Fibroblast of lung (primary cell): Measurements from ENCODE around the gene VAV2. TPM values are rescaled to one million over a fixed set of nuclear protein-coding genes. Genes with fewer than 3 reads are reported as not detected.

ENCODE experiments used
- DNase-seq, 2 donors: peaks; one replicate each; pipeline versions ENCODE4 v3.0.0 to v3.0.0-alpha.2; 2010; ENCODE audit warnings: low read depth in 2 of 2
- H2AFZ ChIP-seq: 2 replicates; pipeline ENCODE4 v1.5.1; 2012; ENCODE audit warnings: low read length, control low read depth, inconsistent platforms
- H3K27ac ChIP-seq: 2 replicates; pipeline ENCODE4 v1.5.1; 2011; ENCODE audit warnings: low read length, control low read depth; ENCODE audit not compliant: insufficient read depth
- H3K27me3 ChIP-seq: 2 replicates; pipeline ENCODE4 v1.5.1; 2011; ENCODE audit warnings: mild to moderate bottlenecking, low read length; ENCODE audit not compliant: control insufficient read depth, insufficient read depth
- H3K36me3 ChIP-seq: 2 replicates; pipeline ENCODE4 v1.5.1; 2011; ENCODE audit warnings: low read length; ENCODE audit not compliant: control insufficient read depth, insufficient read depth
- H3K4me1 ChIP-seq: 2 replicates; pipeline ENCODE4 v1.5.1; 2011; ENCODE audit warnings: low read length; ENCODE audit not compliant: control insufficient read depth, insufficient read depth; ENCODE audit errors: extremely low read depth
- H3K4me2 ChIP-seq: 2 replicates; pipeline ENCODE4 v1.5.1; 2011; ENCODE audit warnings: low read length, control low read depth; ENCODE audit not compliant: insufficient read depth; ENCODE audit errors: extremely low read depth
- H3K4me3 ChIP-seq, 4 experiments: fragments of 200-600 bp in 1 of 4; sonication (generic) in 1 of 4; replicated peaks in 1 of 4; 2 replicates each; pipeline ENCODE4 v1.5.1; 2011 to 2016; ENCODE audit warnings: low read length in 4 of 4, low read depth in 3 of 4, mild to moderate bottlenecking in 3 of 4, control low read depth in 2 of 4, inconsistent platforms in 1 of 4, mixed read lengths in 1 of 4; ENCODE audit not compliant: insufficient read depth in 1 of 4; ENCODE audit errors: control extremely low read depth in 1 of 4
- H3K79me2 ChIP-seq: 2 replicates; pipeline ENCODE4 v1.5.1; 2012; ENCODE audit warnings: mild to moderate bottlenecking, low read length, inconsistent platforms; ENCODE audit not compliant: control insufficient read depth, insufficient read depth
- H3K9ac ChIP-seq: 2 replicates; pipeline ENCODE4 v1.5.1; 2011; ENCODE audit warnings: mild to moderate bottlenecking, low read length, control low read depth; ENCODE audit not compliant: insufficient read depth
- H3K9me3 ChIP-seq: 2 replicates; pipeline ENCODE4 v1.5.1; 2012; ENCODE audit warnings: low read depth, low read length; ENCODE audit not compliant: control insufficient read depth, insufficient read depth
- H4K20me1 ChIP-seq: 2 replicates; pipeline ENCODE4 v1.5.1; 2011; ENCODE audit warnings: low read length; ENCODE audit not compliant: control insufficient read depth, insufficient read depth; ENCODE audit errors: extremely low read depth
- CTCF ChIP-seq, 2 donors: IDR thresholded peaks in 1 of 2; conservative IDR thresholded peaks in 1 of 2; 1 replicate in 1 of 2; 2 replicates in 1 of 2; pipeline ENCODE4 v1.5.1; 2011 to 2012; ENCODE audit warnings: low read length in 2 of 2, control low read depth in 1 of 2, inconsistent platforms in 1 of 2, low read depth in 1 of 2, mild to moderate bottlenecking in 1 of 2
- EZH2 ChIP-seq: IDR thresholded peaks from 2 replicates; pipeline ENCODE4 v1.5.1; 2012; ENCODE audit warnings: low read length, control low read depth, mild to moderate bottlenecking; ENCODE audit errors: missing control alignments
- polyA plus RNA-seq, 2 donors: library from polyadenylated mRNA; depleted of rRNA in 1 of 2; stranded (reverse) in 1 of 2; unstranded in 1 of 2; fragments of >200 nt; gene quantifications; 2 replicates each; pipeline ENCODE4 v1.2.1, GENCODE V29; 2011 to 2012; ENCODE audit warnings: missing spikeins in 1 of 2
- total RNA-seq: library from RNA; depleted of rRNA; stranded (reverse); fragments of >200 nt; gene quantifications from 2 replicates; pipeline ENCODE4 v1.2.1, GENCODE V29; 2014

Gene VAV2
- total and polyA plus RNA-seq, 2 donors (not counting 1 experiment from before 2014, with no cell fraction given), result 13.7 to 17.7 TPM

GRCh38 chr9:133964463-133964862 lies 27.7 kb downstream of the VAV2 start:
- H3K27ac ChIP-seq, result no peak overlapping the region
- H4K20me1 ChIP-seq, result no peaks in the 10 kb centered on the region
- no peak for DNase-seq
- H3K4me1 ChIP-seq, result peaks cover 2% of the 10 kb centered on the region
- H3K79me2 ChIP-seq, result peaks cover 55% of the 10 kb centered on the region
- H3K9ac ChIP-seq, result no peak overlapping the region
- no peaks in the 10 kb centered on the region for H3K36me3 ChIP-seq
- TF ChIP-seq EZH2 (no peak), CTCF (conservative IDR thresholded peaks at IDR 0.05 in 1 of 2, IDR thresholded peaks at IDR 0.05 in 1 of 2; ENCODE audit: low read depth in 1 of 2, low read length in 2 of 2) (no peak)
- H2AFZ ChIP-seq, result no peak overlapping the region
- no peak overlapping the region for H3K4me3 ChIP-seq
- no peaks in the 10 kb centered on the region for H3K27me3 ChIP-seq
- no peak overlapping the region for H3K4me2 ChIP-seq
- H3K9me3 ChIP-seq, result no peaks in the 10 kb centered on the region

- Histone ChIP-seq H3K27me3 (no peaks in the 10 kb centered on the region), H3K4me3 (no peak overlapping the region), H3K9me3 (no peaks in the 10 kb centered on the region), H3K36me3 (no peaks in the 10 kb centered on the region), H4K20me1 (no peaks in the 10 kb centered on the region), H3K79me2 (peaks cover 48% of the 10 kb centered on the region), H3K4me1 (no peaks in the 10 kb centered on the region), H3K27ac (no peak overlapping the region), H3K9ac (no peak overlapping the region), H2AFZ (no peak overlapping the region), H3K4me2 (no peak overlapping the region)
- TF ChIP-seq CTCF (conservative IDR thresholded peaks at IDR 0.05 in 1 of 2, IDR thresholded peaks at IDR 0.05 in 1 of 2; ENCODE audit: low read depth in 1 of 2, low read length in 2 of 2) (no peak), EZH2 (no peak)
- no peak for DNase-seq
Observed at GRCh38 chr9:133963166-133963565, 29.0 kb downstream of the VAV2 start.

GRCh38 chr9:133962341-133962740 lies 29.8 kb downstream of the VAV2 start:
- Histone ChIP-seq H3K79me2 (peaks cover 46% of the 10 kb centered on the region), H3K27ac (no peak overlapping the region), H3K4me1 (peaks cover 2% of the 10 kb centered on the region), H3K4me2 (no peak overlapping the region), H3K4me3 (no peak overlapping the region), H3K27me3 (no peaks in the 10 kb centered on the region), H4K20me1 (no peaks in the 10 kb centered on the region), H3K9ac (no peak overlapping the region), H3K9me3 (no peaks in the 10 kb centered on the region), H2AFZ (no peak overlapping the region), H3K36me3 (no peaks in the 10 kb centered on the region)
- TF ChIP-seq CTCF (conservative IDR thresholded peaks at IDR 0.05 in 1 of 2, IDR thresholded peaks at IDR 0.05 in 1 of 2; ENCODE audit: low read depth in 1 of 2, low read length in 2 of 2) (no peak), EZH2 (no peak)
- no peak for DNase-seq
